ENCODE results near the gene RTN4RL2. TPM values are rescaled to one million over a fixed set of nuclear protein-coding genes. Genes with fewer than 3 reads are reported as not detected.

RTN4RL2 gene
- polyA plus RNA-seq, 3 donors from 2014 or later = 0.38 to 0.71 (median 0.68) TPM

GRCh38 chr11:57481915-57482781 is 21.8 kb downstream of the RTN4RL2 start:
- H3K27ac Mint-ChIP-seq = no peak overlapping the region
- peaks cover 0 to 3% of the 10 kb centered on the region in 2 donors for H3K4me1 Mint-ChIP-seq
- H3K36me3 Mint-ChIP-seq = peaks cover 10 to 20% (median 12%) of the 10 kb centered on the region in 3 donors
- H3K9me3 Mint-ChIP-seq = no peaks in the 10 kb centered on the region
- no peak overlapping the region for H3K4me3 Mint-ChIP-seq
- DNase-seq = no peak
- peaks cover 0 to 6% (median 3%) of the 10 kb centered on the region in 3 donors for H3K27me3 Mint-ChIP-seq (ENCODE audit: low read depth in 3 of 3)

- no peak overlapping the region for H3K27ac Mint-ChIP-seq
- H3K4me1 Mint-ChIP-seq = peaks cover 0 to 3% of the 10 kb centered on the region in 2 donors
- no peaks in the 10 kb centered on the region for H3K9me3 Mint-ChIP-seq
- H3K27me3 Mint-ChIP-seq (ENCODE audit: low read depth in 3 of 3) = peaks cover 0 to 6% (median 3%) of the 10 kb centered on the region in 3 donors
- H3K36me3 Mint-ChIP-seq = peaks cover 16 to 27% (median 18%) of the 10 kb centered on the region in 3 donors
- H3K4me3 Mint-ChIP-seq = no peak overlapping the region
- DNase-seq = peak; percentile 23 to 35 (median 31)
Observed at GRCh38 chr11:57482782-57483561, 22.6 kb downstream of the RTN4RL2 start.

GRCh38 chr11:57483562-57483918 is 23.2 kb downstream of the RTN4RL2 start:
- Mint-ChIP-seq H3K27me3 (ENCODE audit: low read depth in 3 of 3) (peaks cover 0 to 6% (median 0%) of the 10 kb centered on the region in 3 donors), H3K4me3 (peak overlapping the region in 1 of 5 donors; percentile 10), H3K36me3 (peaks cover 22 to 31% (median 24%) of the 10 kb centered on the region in 3 donors), H3K27ac (no peak overlapping the region), H3K9me3 (no peaks in the 10 kb centered on the region), H3K4me1 (peaks cover 0 to 3% of the 10 kb centered on the region in 2 donors)
- no peak for DNase-seq

DNA sequence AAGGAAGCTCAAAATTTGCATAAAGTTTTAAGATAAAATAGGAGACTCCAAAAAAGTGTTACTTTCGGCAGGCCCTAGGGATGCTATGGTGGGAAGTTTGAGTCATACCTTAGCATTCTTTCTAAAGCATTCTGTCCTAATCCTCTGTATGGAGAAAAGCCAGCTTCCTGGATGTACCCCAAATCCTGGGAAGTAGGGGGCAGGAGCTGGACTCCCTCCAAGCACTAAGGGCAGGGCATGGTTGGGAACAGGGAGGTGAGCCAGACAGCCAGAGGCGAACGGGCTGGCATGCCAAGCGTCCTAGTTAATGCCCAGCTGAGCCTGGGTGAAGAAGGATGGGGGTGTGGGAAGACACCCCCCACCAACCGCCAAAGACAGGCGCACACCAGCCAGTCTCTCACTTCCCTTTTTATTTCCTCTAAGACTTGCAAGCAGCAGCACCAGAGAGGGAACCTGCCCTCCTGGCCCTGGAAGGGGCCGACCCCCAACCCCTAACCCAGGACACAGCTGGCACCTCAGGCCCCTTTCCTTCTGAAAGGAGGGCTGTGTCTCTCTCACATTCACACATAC is 23.9 kb downstream of the RTN4RL2 start:
- DNase-seq = no peak
- Mint-ChIP-seq H3K4me3 (no peak overlapping the region), H3K27ac (no peak overlapping the region), H3K36me3 (peaks cover 28 to 37% (median 29%) of the 10 kb centered on the region in 3 donors), H3K4me1 (peaks cover 0 to 3% of the 10 kb centered on the region in 2 donors), H3K27me3 (ENCODE audit: low read depth in 3 of 3) (peaks cover 0 to 6% (median 0%) of the 10 kb centered on the region in 3 donors), H3K9me3 (no peaks in the 10 kb centered on the region)

DNA sequence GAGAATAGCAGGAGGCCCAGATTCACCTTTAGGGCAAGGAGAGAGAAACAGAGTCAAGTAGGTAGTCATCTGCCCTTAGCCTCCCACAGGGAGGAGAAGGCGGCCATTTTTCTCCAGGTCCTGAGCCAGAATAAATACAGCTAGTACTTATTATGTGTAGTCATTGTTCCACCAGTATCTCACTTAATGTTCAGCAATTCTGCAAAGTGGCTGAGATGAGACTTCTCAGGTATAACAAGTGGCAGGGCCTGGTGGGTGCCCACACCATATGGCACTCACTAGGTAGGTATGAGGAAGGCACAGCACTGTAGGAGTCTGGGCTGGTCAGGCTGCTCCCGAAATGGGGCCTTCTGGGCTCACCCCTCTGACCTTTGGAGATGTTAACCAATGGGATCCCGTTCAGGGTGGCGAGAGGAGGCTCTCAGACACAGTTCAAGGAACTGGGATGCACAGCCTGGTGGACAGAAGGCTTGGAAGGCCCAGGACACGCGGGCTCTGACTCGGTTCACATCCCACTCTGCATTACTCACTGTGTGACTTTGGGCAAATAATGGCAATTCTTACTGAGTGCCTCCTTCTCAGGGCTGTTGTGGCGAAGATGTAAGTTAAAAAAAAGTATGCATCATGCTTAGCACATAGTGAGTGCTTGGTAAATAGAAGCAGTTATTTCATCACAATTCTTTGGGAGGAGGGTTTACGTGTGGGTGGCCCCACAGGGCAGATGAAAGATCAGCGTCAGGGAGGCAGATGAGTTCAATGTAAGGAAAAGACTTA is 25.1 kb downstream of the RTN4RL2 start:
- Mint-ChIP-seq H3K27me3 (ENCODE audit: low read depth in 3 of 3) (peaks cover 0 to 4% (median 0%) of the 10 kb centered on the region in 3 donors), H3K4me1 (no peaks in the 10 kb centered on the region), H3K36me3 (peaks cover 30 to 43% (median 30%) of the 10 kb centered on the region in 3 donors), H3K9me3 (no peaks in the 10 kb centered on the region), H3K4me3 (no peak overlapping the region), H3K27ac (no peak overlapping the region)
- DNase-seq = no peak

GRCh38 chr11:57487021-57487778 is 26.9 kb downstream of the RTN4RL2 start:
- no peak overlapping the region for H3K27ac Mint-ChIP-seq
- peaks cover 30 to 49% (median 32%) of the 10 kb centered on the region in 3 donors for H3K36me3 Mint-ChIP-seq
- DNase-seq = no peak
- no peak overlapping the region for H3K4me3 Mint-ChIP-seq
- no peaks in the 10 kb centered on the region for H3K4me1 Mint-ChIP-seq
- no peaks in the 10 kb centered on the region for H3K9me3 Mint-ChIP-seq
- H3K27me3 Mint-ChIP-seq (ENCODE audit: low read depth in 3 of 3) = no peaks in the 10 kb centered on the region

DNA sequence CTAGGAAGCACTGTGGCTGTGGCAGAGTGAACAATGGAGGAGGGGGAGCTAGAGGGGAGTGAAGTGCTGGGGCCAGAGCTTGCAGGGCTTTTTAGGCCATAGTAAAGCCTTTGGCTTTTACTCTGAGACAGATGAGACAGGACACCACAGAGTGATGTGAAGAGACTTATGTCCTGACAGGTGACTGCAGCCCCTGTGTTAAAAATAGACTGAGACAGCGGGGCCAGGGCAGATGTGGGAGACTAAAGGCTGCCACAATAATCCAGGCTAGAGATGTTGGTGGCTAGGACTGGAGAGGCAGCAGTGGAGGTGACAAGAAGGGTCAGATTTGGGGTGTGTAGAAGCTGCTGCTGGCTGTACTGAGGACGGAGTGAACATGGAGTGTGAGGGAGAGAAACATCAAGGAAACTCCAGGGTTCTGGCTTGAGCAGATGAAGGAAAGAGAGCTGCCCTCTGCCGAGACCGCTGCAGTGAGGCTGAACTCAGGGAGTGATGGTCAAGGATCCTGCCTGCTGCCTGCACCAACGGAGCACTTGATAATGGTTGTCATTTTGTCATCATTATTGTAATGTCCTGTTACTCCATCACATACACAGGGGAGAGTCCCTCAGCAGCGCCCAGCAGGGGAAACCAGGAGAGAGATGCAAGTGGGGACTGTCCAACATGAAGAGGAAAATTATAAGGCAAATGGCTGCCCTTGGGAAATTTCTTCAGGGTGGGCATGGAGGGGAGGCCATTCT is 27.8 kb downstream of the RTN4RL2 start:
- Mint-ChIP-seq H3K9me3 (no peaks in the 10 kb centered on the region), H3K4me1 (no peaks in the 10 kb centered on the region), H3K27ac (no peak overlapping the region), H3K27me3 (ENCODE audit: low read depth in 3 of 3) (no peaks in the 10 kb centered on the region), H3K36me3 (peaks cover 30 to 49% (median 32%) of the 10 kb centered on the region in 3 donors), H3K4me3 (no peak overlapping the region)
- no peak for DNase-seq

GRCh38 chr11:57490456-57491248 is 30.3 kb downstream of the RTN4RL2 start:
- no peak overlapping the region for H3K4me3 Mint-ChIP-seq
- no peak for DNase-seq

GRCh38 chr11:57491371-57492061 is 31.2 kb downstream of the RTN4RL2 start:
- Mint-ChIP-seq H3K9me3 (no peaks in the 10 kb centered on the region), H3K4me3 (no peak overlapping the region), H3K4me1 (no peaks in the 10 kb centered on the region), H3K36me3 (peaks cover 21 to 33% (median 21%) of the 10 kb centered on the region in 3 donors), H3K27me3 (ENCODE audit: low read depth in 3 of 3) (no peaks in the 10 kb centered on the region), H3K27ac (no peak overlapping the region)
- peak; percentile 46 to 53 (median 47) for DNase-seq

More at GRCh38 chr11:57490456-57491248, 30.3 kb downstream of the RTN4RL2 start:
- Mint-ChIP-seq H3K27ac (no peak overlapping the region), H3K36me3 (peaks cover 23 to 36% (median 24%) of the 10 kb centered on the region in 3 donors), H3K27me3 (ENCODE audit: low read depth in 3 of 3) (no peaks in the 10 kb centered on the region), H3K4me1 (no peaks in the 10 kb centered on the region), H3K9me3 (no peaks in the 10 kb centered on the region)

DNA sequence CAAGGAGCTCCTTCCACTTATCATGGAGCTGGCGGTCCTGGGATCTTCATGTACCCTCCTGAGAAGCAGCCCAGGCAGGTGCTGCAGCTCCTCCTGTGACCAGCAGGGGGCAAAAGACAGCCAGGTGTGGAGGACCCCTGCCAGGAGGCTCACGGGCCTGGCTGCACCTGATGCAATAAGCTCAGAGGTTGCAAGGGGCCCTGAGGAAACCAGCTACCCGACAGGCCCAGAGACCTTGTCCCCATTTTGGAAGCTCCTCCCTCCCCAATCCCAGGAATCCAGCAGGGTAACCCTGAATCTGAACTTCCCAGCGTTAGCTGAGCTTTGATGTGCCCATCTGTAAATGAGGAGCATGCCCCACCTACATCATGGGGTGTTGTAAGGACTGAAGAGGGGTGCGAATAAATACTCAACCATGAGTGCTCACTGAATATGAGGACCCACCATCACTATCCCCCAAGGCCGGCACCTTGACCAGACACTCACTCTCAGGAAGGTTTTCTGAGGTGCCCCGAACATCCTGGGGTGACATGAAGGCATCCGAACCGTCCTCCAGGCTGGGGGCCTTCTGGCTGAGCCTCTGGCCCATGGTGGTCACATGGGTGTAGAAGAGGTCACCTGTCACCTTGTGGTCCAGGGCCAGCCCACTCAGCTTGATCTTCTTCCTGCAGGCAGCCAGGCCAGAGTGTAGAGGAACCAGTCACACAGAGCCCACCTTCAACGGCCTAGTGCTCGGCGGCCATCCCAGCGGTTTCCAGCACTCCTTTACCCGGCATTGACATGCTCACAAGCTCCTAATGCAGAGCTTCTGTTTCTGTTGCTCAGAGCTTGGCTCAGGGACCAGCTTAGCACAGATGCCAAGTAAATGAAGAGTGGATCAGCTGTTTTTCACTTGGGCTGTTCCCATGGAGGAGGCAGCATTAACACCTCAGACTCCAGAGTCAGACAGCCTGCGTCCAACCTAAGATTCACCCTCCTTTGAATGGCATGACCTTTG is 33.5 kb downstream of the RTN4RL2 start:
- no peak overlapping the region for H3K4me3 Mint-ChIP-seq
- peaks cover 5 to 23% (median 9%) of the 10 kb centered on the region in 3 donors for H3K36me3 Mint-ChIP-seq
- H3K27ac Mint-ChIP-seq = peak overlapping the region in 1 of 6 donors; percentile 55
- DNase-seq = peak; percentile 55 to 61 (median 60)
- no peaks in the 10 kb centered on the region for H3K27me3 Mint-ChIP-seq (ENCODE audit: low read depth in 3 of 3)
- H3K9me3 Mint-ChIP-seq = no peaks in the 10 kb centered on the region
- no peaks in the 10 kb centered on the region for H3K4me1 Mint-ChIP-seq

Measured in immature natural killer cell (primary cell).